Heart left ventricle (tissue), 13 donors: Measurements from ENCODE around the gene ATP2A1.

ENCODE experiments used
- POLR2A ChIP-seq, 2 donors: fragments of 450-650 bp; IDR thresholded peaks; one replicate each; pipeline ENCODE4 v1.6.1; 2017; ENCODE audit warnings: antibody characterized with exemption in 2 of 2, mild to moderate bottlenecking in 2 of 2, moderate library complexity in 2 of 2
- TF ChIP-seq, protein P1 (sequence below), 12 donors: fragments of 200-600 bp; sonication (generic) in 4 of 12; IDR thresholded peaks; one replicate each; pipeline versions ENCODE4 v1.5.0 to v1.8.0; 2018 to 2022; ENCODE audit warnings: antibody characterized with exemption in 12 of 12, mild to moderate bottlenecking in 5 of 12
- donor health status: ischemic (EF 13 %, LVEDD 7.1; RV severe dilation, severe dysfunction).
- donor health status: DM: no; HTN: yes; CAD: no.
- donor health status: DM: no; HTN: no; CAD: no.
- donor health status: ischemic (EF 25% LVEDD 6.9; RV normal size, moderate dysfunction).
- donor health status: ischemic (EF 25% LVEDD 5.7; RV mildly dilated, moderate dysfunction).
- donor health status: ischemic (EF 35%, LVEDD 5.7; RV mildly dilated, moderate dysfunction).
- donor health status: nonischemic (EF 11% LVEDD 7.7; RV severe dilation, severe dysfunction).
- donor health status: DM: yes; HTN: yes; CAD: no.
- donor health status: PGD.
- donor health status: ischemic (EF 29% LVEDD 5.4; RV normal size, mild dysfunction).
- donor health status: nonischemic (EF 23%, LVEDD 6.1; RV moderate dilation, normal function).

DNA sequence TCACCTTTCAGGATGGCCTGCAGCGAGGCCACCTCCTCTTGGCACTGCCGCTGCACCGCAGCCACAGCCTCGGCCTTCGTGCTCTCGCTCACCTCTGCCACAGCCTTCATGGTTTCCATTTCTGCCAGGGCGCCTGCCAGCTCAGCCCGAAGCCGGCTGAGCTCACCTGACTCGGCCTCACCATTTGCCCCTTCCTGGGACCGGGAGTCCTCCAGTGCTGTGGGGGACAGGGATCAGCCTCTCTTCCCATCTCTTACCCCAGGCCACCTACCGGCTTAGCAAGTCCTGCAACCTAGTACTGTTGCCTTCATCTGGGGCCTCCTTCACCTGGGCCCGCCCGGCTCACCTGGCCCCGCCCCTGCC lies 46.1 kb downstream of the ATP2A1 start:
- TF ChIP-seq, protein P1, sequence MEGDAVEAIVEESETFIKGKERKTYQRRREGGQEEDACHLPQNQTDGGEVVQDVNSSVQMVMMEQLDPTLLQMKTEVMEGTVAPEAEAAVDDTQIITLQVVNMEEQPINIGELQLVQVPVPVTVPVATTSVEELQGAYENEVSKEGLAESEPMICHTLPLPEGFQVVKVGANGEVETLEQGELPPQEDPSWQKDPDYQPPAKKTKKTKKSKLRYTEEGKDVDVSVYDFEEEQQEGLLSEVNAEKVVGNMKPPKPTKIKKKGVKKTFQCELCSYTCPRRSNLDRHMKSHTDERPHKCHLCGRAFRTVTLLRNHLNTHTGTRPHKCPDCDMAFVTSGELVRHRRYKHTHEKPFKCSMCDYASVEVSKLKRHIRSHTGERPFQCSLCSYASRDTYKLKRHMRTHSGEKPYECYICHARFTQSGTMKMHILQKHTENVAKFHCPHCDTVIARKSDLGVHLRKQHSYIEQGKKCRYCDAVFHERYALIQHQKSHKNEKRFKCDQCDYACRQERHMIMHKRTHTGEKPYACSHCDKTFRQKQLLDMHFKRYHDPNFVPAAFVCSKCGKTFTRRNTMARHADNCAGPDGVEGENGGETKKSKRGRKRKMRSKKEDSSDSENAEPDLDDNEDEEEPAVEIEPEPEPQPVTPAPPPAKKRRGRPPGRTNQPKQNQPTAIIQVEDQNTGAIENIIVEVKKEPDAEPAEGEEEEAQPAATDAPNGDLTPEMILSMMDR (IDR thresholded peaks at IDR 0.05) = no peak
- no peak for TF ChIP-seq POLR2A (IDR thresholded peaks at IDR 0.05)
